NCI-H187 treated with DMSO at 0.1 percent for 48 hours (cell line): ENCODE results near the gene DSC3.

Source experiments
- DNase-seq: peaks from one replicate; lab custom pipeline; 2025; lab: John Stamatoyannopoulos, UW

DSC3 gene

GRCh38 chr18:30971338-30971956, 71.1 kb downstream of the DSC3 start:
- no peak for DNase-seq

GRCh38 chr18:30970196-30970816, 72.2 kb downstream of the DSC3 start:
- peak; percentile 2 for DNase-seq

- no peak for DNase-seq
Measured at GRCh38 chr18:30969670-30970170, 72.8 kb downstream of the DSC3 start.

GRCh38 chr18:30967701-30968100, 74.8 kb downstream of the DSC3 start:
- no peak for DNase-seq

GRCh38 chr18:30965237-30965636, 77.3 kb downstream of the DSC3 start:
- DNase-seq: no peak

- no peak for DNase-seq
Measured at GRCh38 chr18:30960661-30961060, 81.9 kb downstream of the DSC3 start.

GRCh38 chr18:30957066-30957465, 85.5 kb downstream of the DSC3 start:
- DNase-seq: no peak

- DNase-seq: no peak
Measured at GRCh38 chr18:30954262-30954661, 88.3 kb downstream of the DSC3 start.

GRCh38 chr18:30945761-30946160, 96.8 kb downstream of the DSC3 start:
- DNase-seq: no peak

- DNase-seq: no peak
Measured at GRCh38 chr18:30944773-30945417, 97.6 kb downstream of the DSC3 start.

- DNase-seq: no peak
Measured at GRCh38 chr18:30940952-30941539, 101.5 kb downstream of the DSC3 start.
